Lower leg skin (tissue), 3 donors: ENCODE results near the gene BLM.

Source experiments
- POLR2A ChIP-seq, 2 donors: fragments of 450-650 bp; IDR thresholded peaks; one replicate each; pipeline ENCODE4 v1.6.1; 2016 to 2017; ENCODE audit warnings: antibody characterized with exemption in 2 of 2, mild to moderate bottlenecking in 1 of 2, moderate library complexity in 1 of 2
- TF ChIP-seq, protein P1 (sequence below), 3 donors: fragments of 450-650 bp; IDR thresholded peaks; one replicate each; pipeline ENCODE4 v1.5.1; 2016; ENCODE audit warnings: antibody characterized with exemption in 3 of 3, mild to moderate bottlenecking in 3 of 3, moderate library complexity in 2 of 3

DNA sequence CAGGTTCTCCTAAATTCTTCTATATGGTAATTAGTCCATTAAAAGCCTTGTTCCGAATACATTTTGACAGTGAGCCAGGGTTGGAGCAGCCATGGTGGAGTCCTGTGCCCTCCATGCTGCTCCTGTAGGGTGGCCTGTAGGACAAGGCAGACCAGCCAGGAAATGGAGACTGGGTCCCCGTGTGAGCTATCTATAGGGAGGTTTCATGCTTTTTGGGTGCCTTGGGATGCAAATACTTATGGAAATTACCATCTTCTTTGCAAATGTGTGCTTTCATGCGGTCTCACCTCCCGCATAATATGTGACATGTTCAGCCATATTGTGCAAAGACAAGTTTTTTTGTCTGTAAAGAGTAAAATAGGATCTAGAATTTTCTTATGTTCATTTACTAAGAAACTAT lies 93.2 kb downstream of the BLM start:
- TF ChIP-seq, protein P1, sequence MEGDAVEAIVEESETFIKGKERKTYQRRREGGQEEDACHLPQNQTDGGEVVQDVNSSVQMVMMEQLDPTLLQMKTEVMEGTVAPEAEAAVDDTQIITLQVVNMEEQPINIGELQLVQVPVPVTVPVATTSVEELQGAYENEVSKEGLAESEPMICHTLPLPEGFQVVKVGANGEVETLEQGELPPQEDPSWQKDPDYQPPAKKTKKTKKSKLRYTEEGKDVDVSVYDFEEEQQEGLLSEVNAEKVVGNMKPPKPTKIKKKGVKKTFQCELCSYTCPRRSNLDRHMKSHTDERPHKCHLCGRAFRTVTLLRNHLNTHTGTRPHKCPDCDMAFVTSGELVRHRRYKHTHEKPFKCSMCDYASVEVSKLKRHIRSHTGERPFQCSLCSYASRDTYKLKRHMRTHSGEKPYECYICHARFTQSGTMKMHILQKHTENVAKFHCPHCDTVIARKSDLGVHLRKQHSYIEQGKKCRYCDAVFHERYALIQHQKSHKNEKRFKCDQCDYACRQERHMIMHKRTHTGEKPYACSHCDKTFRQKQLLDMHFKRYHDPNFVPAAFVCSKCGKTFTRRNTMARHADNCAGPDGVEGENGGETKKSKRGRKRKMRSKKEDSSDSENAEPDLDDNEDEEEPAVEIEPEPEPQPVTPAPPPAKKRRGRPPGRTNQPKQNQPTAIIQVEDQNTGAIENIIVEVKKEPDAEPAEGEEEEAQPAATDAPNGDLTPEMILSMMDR (IDR thresholded peaks at IDR 0.05): no peak
- no peak for TF ChIP-seq POLR2A (IDR thresholded peaks at IDR 0.05)
